GM21515 (cell line): ENCODE data around the gene P2RY13.

Source experiments
- ATAC-seq: cut with Tn5 transposase; IDR thresholded peaks from one replicate; pipeline ENCODE4 v1.9.1; 2021; ENCODE audit not compliant: unreplicated experiment

Gene P2RY13

DNA sequence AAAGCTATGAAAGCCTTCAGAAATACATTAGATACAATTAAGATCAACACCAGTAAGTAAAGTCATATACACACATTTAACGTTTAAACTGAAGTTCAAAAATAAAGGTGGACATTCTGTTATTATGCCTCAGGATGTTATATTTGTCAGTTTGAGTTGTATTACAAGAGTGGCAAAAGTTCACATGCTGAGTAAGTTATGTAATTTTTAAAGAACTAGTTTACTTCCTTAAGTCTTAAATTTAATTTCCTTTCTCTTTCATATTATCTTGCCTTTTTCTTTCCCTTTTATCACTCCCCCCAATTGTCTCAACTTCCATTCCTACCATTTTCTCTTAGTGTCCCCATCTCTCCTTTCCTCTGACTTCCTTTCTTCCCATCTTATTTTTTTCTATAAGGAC is 7.8 kb downstream of the P2RY13 start:
- ATAC-seq = no peak

DNA sequence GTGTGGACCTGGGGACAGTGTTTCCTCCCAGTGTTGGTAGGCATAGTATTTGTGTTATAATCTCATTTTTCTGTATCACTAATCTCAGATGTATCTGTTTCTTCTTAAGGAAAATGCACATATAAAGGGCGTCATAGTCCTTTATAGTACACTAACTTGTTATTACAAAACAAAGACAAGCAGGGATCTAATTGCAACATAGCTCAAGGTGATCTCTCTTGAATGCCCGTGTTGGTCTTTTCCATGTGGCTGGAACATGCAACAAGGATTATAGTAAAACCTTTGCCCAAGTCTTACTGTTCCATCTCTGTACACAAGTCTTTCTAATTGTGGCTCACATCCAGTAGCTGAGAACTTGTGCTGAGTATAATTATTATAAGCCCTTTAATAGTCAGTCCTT is 9.2 kb downstream of the P2RY13 start:
- no peak for ATAC-seq

DNA sequence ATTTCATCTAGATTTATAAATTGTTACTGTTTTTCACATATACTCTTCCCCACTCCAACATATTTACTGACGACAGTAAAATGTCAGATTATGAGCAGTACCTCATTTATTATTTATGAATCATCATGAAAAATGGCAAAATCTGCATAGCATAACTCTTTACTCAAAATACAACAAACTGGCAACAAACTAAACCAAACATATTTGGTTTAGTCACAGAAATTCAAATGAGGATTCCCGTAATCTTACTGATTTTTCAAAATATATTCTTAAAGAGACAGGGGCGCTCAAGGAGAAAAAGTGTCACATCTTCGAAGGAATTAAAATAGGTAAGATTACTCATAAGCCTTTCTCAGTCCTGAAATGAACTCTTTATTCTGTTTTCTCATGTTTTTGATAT is 9.7 kb downstream of the P2RY13 start:
- no peak for ATAC-seq

DNA sequence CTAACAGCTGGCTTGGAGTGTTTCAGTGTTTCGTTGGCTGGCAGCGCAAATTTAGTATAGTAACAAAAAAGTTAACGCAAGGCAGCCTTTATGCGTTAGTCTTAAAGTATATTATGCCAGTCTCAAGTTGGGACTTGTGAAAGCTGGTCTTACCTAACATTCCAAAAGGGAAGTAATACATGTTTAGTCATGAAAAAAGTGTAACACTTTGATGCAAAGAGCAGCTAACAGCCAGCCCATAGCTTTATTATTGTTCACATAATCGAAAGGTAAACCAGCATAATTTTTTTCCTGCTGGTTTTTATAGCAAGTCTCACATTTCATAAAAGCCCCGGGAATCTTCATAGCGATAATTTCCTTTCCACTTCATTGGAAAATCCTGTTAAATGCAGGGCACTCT is 10.4 kb downstream of the P2RY13 start:
- no peak for ATAC-seq

DNA sequence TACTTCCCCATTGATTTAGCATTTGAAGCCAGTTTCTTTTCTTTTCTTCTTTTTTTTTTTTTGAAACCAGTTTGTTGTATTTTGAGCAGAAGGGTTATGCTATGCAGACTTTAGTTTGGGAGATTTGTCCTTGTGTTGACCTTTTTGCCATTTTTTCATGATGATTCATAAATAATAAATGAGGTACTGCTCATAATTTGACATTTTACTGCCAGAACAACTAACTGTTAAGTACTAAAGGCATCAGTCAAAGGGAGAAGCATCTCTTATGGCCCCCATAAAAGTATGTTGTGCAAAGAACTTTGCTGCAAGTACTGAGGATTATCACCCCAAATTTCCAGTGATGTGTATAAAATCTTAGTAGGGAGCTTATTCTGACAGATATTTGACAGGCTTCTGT is 11.0 kb downstream of the P2RY13 start:
- ATAC-seq = no peak

DNA sequence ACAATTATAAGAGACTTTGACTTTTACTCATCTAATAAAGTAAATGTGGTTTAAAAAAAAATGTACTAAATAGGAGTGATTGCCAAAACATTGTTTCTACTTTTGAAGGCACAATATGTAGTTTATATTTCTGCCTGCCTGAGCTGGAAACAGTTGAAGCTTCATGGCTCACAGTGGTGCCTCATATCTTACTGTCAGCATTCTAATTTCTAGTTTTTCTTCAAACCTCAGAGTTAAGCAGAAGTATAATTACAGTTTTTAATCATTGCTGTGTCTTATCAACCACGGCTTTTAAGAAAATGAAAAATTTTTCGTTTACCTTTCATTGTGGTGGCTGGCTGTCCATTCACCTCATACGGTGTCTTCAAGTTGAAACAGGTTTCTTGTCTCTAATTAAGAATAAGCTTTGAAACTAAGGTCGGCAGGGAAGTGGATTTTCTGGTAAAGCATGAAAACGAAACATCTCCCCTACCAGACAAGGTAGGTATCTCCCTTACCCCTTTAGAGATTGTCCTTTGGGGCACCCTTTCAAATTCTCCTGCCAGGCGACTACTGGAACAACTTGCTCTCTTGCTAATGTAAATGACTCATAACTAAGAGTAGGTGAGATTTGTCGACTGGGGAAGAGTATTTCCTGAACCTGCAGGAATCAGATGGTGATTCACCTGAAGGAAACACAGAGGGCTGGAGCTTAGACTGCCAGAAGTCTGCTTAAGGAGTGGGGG is 12.9 kb downstream of the P2RY13 start, which contains the start of gene GPR87:
Gene GPR87, minus strand, starts transcription at position 554 of the 725 bp plus-strand sequence. CDS start 16,720 bp downstream, outside the sequence.
- no peak for ATAC-seq

DNA sequence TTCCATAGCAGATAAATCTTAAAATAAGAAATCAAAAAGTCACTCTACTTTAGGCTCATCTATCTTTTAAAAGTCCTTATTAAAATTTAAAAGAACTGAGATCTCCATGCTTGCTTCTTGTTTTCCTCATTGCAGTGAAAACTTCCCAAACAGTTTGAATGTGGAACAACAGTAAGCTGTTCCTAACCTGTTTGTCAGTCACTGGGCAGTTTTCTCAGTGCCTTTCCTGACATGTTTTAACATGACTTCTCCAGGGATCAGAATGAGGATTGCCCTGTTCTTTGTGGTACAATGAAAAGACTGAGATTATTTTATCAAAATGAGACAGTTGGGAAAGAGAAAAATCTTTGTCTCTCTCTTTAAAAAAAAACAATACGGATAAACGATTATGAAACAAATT is 13.5 kb downstream of the P2RY13 start:
- ATAC-seq = no peak

DNA sequence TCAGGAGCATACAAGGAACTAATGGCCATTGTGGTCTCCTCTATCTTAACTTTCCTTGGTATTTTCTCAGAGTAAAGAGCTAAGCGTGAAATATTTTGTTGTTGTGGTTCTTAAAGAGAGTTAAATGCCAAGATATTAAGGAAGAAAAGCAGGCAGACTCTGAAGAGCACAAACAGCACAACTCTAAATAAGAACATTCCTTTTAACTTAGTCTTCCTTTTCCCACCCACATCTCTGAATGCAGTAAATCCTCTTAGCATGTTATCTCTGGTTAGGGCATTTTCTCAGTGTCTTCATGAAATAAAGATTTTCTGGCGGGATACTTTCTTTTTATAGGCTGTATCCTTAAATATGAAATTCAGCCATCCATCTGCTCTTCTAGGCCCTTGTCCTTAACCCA is 14.2 kb downstream of the P2RY13 start:
- ATAC-seq = no peak

DNA sequence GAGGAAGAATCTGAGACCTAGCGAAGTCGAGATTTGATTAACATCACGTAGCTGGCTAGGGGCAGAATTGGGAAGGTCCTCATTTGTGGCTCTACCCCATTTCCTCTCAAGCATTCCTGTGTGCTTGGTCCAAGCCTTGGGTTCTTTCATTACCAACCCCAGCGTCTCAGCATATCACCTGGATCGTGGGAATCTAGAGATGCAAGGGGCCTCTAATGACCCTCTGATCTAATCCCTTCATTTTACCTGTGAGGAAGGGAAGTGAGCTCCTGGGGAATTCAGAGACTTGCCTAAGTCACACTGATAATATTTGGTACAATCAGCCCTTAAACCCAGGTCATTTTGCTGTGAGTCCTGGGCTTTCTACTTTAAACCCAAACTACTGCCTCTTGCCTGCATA is 14.8 kb downstream of the P2RY13 start:
- no peak for ATAC-seq

DNA sequence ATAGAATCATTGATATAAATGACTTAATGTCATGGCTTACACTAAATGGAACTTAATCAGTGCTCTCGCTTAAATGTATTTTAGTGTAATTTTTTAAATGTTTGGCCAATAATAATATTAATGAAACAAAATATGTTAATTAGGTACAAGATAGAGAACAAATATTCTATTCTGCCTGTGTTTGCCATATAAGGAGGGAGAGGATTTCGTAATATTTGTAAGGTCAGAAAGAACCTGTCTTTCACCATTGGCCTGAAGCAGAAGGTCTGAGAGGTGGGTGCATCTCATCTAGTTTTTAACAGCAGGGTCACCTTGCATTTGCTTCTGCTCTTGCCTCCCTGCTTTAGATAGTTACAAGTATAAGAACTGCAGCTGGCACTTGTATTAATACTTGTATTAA is 15.2 kb downstream of the P2RY13 start:
- ATAC-seq = no peak

DNA sequence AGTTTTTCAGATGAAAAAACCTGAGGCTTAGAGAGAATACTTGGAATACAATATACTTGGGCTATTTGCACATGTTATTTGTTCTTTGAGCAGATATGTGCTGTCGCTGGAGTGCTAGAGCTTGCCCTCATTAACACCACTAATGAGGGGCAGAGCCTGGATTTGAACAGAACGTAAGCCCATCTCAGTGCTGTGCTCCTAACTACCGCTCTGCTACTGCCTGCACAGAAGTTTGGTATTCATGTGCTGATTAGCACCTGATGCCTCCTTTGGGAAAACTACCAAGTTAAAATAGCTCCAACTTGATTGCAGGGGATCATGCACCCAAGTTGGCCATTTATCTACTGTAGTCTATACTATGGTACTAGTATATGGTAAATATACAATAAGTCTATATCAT is 16.4 kb downstream of the P2RY13 start:
- no peak for ATAC-seq

DNA sequence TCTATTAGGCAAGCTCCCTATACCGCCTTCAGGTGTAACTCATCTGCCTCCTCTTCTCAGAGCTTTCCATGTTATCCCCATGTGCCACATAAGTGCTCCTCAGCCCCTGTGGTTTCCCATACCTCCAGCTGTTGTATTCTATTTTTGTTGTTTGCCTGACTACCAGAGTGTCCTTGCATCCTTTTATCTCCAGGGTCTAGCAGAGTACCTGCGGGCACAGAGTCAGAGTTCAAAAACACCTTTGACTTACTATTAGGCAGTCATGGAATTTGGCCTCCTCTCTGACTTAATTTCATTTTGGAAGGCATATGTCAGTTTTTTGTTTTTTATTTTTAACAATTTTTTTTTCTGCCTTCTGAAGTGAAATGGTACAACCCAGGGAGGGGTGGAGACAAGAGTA is 19.8 kb downstream of the P2RY13 start:
- no peak for ATAC-seq

DNA sequence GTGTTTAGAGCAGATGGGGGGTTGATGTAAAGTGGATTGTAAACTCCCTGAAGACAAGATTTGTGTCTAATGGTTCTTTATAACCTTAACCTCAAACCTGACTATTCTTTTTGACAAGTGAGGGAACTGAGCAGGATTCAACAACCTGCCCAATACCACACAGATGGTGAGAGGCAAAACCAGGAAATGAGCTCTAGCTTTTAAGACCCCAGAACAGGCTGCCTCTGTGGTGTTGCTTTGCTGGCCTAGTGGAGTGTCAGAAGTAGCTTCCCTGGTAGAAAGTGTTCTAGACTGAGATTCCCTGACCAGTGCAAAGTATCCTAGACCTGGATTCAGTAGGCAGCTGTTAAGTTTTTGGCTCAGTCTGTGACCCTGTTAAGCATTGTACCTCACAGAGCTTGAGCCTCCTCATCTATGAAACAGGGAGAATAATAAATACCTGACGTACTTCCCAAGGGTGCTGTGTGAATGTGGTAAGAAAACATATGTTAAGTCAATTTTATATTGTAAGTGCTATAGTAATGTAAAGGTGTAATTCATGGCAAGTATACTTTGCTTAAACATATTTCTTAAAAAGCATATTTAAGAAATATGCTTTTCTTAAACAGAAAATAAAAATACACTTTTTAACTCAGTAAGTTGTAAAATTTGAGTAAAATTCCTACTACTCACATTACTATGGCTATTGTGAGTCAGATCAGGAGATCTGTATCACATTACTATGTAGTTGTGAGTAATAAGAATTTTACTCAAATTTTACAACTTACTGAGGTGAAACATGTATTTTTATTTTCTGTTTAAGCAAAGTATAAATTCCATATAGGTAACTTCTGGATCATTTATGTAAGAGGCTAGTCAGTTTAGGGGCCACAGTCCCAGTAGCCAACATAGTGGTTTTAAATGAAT is 21.5 kb downstream of the P2RY13 start:
- ATAC-seq = no peak

DNA sequence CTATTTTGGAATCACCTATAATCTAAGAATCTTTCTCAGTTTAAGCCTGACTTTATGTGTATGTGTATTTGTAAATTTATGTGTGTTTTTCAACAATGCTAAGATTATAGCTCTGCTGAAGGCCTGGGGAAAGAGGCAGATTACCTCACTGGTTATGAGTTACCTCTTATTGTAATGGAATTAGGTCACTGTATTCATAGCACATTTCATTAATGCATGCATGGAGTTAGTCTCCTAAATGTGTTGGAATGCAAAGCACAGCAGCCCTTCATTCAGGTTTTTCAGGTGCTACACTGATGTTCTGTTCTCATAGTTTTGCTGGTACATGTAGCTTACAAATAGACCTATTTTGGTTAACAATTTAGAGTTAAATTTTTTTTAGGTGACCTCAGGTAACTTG is 22.2 kb downstream of the P2RY13 start:
- no peak for ATAC-seq

DNA sequence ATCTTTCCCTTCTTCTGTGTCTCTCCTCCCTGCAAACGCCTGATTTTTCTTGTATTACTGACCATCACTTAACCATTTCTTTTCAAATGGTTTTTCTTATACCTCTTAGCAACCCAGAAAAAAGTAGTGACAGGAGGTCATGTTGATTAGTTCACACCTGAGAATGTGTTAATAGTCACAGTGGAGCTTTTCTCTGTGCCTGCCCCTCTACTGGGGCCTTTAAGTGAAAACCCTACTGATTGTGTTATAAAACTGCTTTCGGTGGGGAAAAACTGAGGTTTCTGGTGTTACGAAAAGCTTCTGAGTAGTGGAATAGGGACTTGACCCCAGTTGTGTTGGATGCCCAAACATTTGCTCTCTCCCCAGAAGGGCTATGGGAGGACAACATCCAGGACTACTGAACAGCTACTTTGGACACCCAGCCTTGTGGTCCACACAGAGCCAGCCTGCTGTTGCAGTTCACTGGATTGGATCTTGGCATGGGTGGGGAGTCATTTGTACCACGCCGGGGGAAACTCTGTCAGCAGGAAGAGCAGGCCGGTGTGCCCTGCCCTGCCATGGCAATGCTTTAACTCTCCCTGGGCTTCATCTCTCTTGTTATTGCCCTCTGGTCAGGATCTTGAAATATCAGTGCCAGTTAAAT is 23.1 kb downstream of the P2RY13 start:
- ATAC-seq = no peak

DNA sequence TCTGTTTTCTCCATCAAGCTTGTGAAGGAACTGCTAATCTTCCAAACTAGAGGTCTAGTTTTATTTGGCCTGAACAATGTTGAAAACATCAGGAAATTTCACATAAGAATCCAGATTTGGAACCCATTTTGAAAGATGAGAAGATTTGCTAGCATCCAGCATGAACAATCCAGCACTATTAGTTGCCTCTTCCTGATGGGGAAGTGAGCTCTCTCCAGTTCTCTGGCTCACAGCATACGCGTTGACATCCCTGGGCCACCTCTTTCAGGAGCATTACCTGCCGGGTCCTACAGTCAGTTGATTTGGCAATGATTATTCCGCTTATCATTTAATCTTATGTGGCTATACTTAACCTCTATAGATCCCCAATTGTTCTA is 23.6 kb downstream of the P2RY13 start:
- ATAC-seq = no peak

DNA sequence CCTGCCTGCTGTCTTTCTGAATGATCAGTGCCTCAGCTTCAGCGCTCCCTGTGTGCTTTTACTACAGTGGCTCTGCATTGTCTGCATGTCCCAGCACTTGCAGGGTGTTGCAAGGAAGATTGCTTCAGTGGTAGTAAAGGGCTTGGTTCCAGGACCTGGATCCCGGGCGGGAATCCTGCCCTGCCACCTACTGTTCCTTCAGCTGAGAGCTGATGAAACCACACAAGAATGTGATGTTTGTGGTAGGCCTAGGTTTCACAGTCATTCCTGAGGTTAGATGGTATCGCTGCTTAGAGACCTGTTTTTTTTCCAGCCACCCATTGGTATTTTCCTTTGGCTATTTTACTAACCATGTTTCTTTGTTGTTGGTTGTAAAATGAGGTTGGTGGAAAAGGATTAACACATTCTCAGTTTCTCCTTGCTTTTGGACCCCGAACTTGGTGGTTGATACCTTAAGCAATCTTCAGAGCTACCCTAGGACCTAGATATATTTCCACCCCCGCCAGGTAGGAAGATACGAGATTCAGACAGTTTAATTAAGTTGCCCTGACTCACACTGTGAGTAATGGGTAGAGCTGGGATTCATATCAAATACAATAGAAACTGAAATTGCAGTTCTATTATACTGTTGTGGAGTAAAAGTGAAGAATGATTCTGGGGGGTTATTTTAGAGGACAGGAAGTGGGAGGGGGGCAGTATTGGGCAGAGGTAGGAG is 24.1 kb downstream of the P2RY13 start:
- ATAC-seq = no peak

DNA sequence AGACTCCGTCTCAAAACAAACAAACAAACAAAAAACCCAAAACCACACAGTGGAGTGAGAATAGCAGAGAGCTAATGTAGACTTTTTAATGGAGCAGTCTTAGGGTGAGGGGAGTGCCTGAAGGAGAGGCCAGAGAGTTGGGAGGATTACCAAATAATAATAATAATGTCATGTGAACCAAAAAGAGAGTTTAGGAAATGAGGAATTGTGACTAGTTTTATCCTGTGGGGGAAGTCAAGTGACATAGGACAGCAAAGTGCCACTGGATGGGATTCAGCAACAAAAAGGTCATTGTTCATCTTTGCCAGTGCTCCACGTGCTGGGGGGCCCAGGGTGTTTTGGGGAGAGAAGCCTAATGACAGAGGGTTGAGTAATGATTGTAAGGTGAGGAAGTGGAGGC is 25.6 kb downstream of the P2RY13 start:
- ATAC-seq = no peak

DNA sequence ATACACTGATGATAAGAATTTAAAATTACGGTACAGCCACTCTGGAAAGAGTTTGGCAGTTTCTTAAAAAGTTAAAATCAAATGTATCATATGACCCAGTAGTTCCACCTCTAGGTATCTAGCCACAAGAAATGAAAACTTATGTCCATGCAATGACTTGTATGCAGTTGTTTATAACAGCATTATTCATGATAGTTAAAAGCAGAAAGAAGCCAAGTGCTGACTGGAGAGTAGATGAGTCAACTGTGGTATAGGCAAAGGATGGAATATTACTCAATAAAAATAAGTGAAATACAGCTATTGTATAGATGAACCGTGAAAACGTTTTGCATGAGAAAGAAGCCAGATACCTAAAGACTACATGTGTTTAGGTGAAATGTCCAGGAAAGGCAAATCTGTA is 27.6 kb downstream of the P2RY13 start:
- no peak for ATAC-seq

DNA sequence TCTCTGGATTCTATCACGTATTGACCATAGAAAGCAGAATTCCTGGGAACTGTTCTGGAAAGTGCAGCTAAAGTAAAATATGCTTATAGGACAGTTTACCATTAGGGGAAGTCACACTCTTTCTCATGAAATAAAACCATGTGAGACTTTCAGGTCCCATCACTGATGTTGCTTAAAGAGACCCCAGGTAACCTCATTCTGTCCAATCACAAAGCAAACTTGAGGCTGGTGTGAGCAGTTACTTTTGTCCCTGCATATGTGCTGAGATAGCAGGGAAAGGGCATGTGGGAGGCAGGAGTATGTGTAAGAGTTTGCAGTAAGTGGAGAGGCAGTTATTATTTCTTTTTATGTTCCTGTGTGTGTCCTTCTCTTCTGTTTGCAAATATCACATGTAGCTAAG is 28.8 kb downstream of the P2RY13 start:
- no peak for ATAC-seq

DNA sequence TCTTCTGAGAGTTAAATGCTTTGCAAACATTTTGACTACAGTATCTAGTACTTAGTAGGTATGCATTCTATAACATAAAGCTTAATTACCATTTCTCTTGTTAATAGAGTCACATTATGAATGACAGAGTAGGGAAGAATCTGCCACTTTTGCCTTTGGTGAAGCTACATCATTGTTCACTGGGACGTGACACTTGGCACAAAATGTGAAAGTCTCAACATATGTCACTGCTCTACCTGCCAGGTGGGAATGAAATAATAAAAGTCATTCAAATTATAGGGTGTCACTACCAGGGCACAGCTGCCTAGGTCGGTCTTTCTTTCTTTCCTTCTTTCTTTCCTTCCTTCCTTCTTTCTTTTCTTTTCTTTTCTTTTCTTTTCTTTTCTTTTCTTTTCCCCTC is 30.3 kb downstream of the P2RY13 start:
- no peak for ATAC-seq
